H9 (cell line): ENCODE data around the gene ENKUR. TPM values are rescaled to one million over a fixed set of nuclear protein-coding genes. Genes with fewer than 3 reads are reported as not detected.

ENCODE experiments used
- DNase-seq: peaks from one replicate; pipeline ENCODE4 v3.0.0-alpha.2; 2017
- H2AFZ ChIP-seq: one replicate; pipeline ENCODE4 v1.6.1; 2013; ENCODE audit warnings: mild to moderate bottlenecking, low read length, control low read depth, moderate library complexity
- H2AK5ac ChIP-seq: 2 replicates; pipeline ENCODE4 v1.6.1; 2013; ENCODE audit warnings: low read length, control low read depth, mixed read lengths; ENCODE audit not compliant: insufficient read length
- H2BK120ac ChIP-seq: one replicate; pipeline ENCODE4 v1.6.1; 2013; ENCODE audit warnings: low read depth, mild to moderate bottlenecking, low read length, control low read depth, inconsistent platforms; ENCODE audit not compliant: poor library complexity, severe bottlenecking
- H2BK12ac ChIP-seq: 2 replicates; pipeline ENCODE4 v1.6.1; 2013; ENCODE audit warnings: low read length, control low read depth, mixed read lengths, low read depth; ENCODE audit not compliant: insufficient read length
- H2BK15ac ChIP-seq: 2 replicates; pipeline ENCODE4 v1.6.1; 2013; ENCODE audit warnings: low read depth, low read length, control low read depth
- H2BK20ac ChIP-seq: one replicate; pipeline ENCODE4 v1.6.1; 2013; ENCODE audit warnings: low read depth, mild to moderate bottlenecking, low read length, control low read depth, inconsistent platforms; ENCODE audit not compliant: poor library complexity, severe bottlenecking
- H2BK5ac ChIP-seq: 2 replicates; pipeline ENCODE4 v1.6.1; 2013; ENCODE audit warnings: low read length, control low read depth, mixed read lengths; ENCODE audit not compliant: insufficient read length
- H3K14ac ChIP-seq: 2 replicates; pipeline ENCODE4 v1.6.1; 2013; ENCODE audit warnings: low read length, control low read depth; ENCODE audit not compliant: insufficient read depth
- H3K18ac ChIP-seq: 2 replicates; pipeline ENCODE4 v1.6.1; 2013; ENCODE audit warnings: low read depth, mild to moderate bottlenecking, mixed read lengths, low read length, control low read depth; ENCODE audit not compliant: insufficient read length
- H3K23ac ChIP-seq: 2 replicates; pipeline ENCODE4 v1.6.1; 2013; ENCODE audit warnings: low read length, control low read depth, mixed read lengths, low read depth; ENCODE audit not compliant: insufficient read length
- H3K23me2 ChIP-seq: 2 replicates; pipeline ENCODE4 v1.6.1; 2013; ENCODE audit warnings: low read depth, mild to moderate bottlenecking, mixed read lengths, low read length, control low read depth; ENCODE audit not compliant: insufficient read length, poor library complexity, severe bottlenecking
- H3K27ac ChIP-seq: 2 replicates; pipeline ENCODE4 v1.5.1; 2013; ENCODE audit warnings: low read length, control low read depth, mixed read lengths, low read depth; ENCODE audit not compliant: insufficient read length
- H3K27me3 ChIP-seq: 2 replicates; pipeline ENCODE4 v1.6.1; 2013; ENCODE audit warnings: low read length, control low read depth, inconsistent platforms; ENCODE audit not compliant: insufficient read depth
- H3K4ac ChIP-seq: 2 replicates; pipeline ENCODE4 v1.6.1; 2013; ENCODE audit warnings: low read depth, mild to moderate bottlenecking, control low read depth, inconsistent platforms, low read length, moderate library complexity
- H3K4me1 ChIP-seq: 2 replicates; pipeline ENCODE4 v1.6.1; 2013; ENCODE audit warnings: low read length, control low read depth, inconsistent platforms; ENCODE audit not compliant: insufficient read depth
- H3K4me2 ChIP-seq: 2 replicates; pipeline ENCODE4 v1.6.1; 2013; ENCODE audit warnings: low read length, control low read depth, mixed read lengths; ENCODE audit not compliant: insufficient read length, insufficient read depth
- H3K56ac ChIP-seq: 2 replicates; pipeline ENCODE4 v1.6.1; 2013; ENCODE audit warnings: low read depth, mild to moderate bottlenecking, mixed read lengths, low read length, control low read depth; ENCODE audit not compliant: insufficient read length
- H3K79me1 ChIP-seq: 2 replicates; pipeline ENCODE4 v1.6.1; 2013; ENCODE audit warnings: low read depth, mild to moderate bottlenecking, moderate library complexity, low read length, control low read depth, inconsistent platforms; ENCODE audit not compliant: insufficient read depth, poor library complexity, severe bottlenecking
- H3K79me2 ChIP-seq: 2 replicates; pipeline ENCODE4 v1.6.1; 2013; ENCODE audit warnings: low read length, control low read depth, inconsistent platforms; ENCODE audit not compliant: insufficient read depth
- H3K9ac ChIP-seq: 2 replicates; pipeline ENCODE4 v1.6.1; 2013; ENCODE audit warnings: low read length, control low read depth, mixed read lengths; ENCODE audit not compliant: insufficient read length; ENCODE audit errors: extremely low read depth
- H3K9me3 ChIP-seq: one replicate; pipeline ENCODE4 v1.6.1; 2013; ENCODE audit warnings: low read depth, low read length, inconsistent platforms; ENCODE audit not compliant: control insufficient read depth
- H3T11ph ChIP-seq: one replicate; pipeline ENCODE4 v1.6.1; 2013; ENCODE audit warnings: mild to moderate bottlenecking, low read length, control low read depth, inconsistent platforms
- H4K20me1 ChIP-seq: one replicate; pipeline ENCODE4 v1.6.1; 2013; ENCODE audit not compliant: control insufficient read depth, insufficient read length, insufficient read depth
- H4K5ac ChIP-seq: 2 replicates; pipeline ENCODE4 v1.6.1; 2013; ENCODE audit warnings: low read depth, mild to moderate bottlenecking, mixed read lengths, low read length, control low read depth; ENCODE audit not compliant: insufficient read length
- H4K8ac ChIP-seq: replicated peaks from 2 replicates; pipeline ENCODE4 v1.6.1; 2013; ENCODE audit warnings: low read length, control low read depth, mixed read lengths, low read depth; ENCODE audit not compliant: insufficient read length
- H4K91ac ChIP-seq: 2 replicates; pipeline ENCODE4 v1.6.1; 2013; ENCODE audit warnings: low read depth, mild to moderate bottlenecking, moderate library complexity, mixed read lengths, low read length, control low read depth; ENCODE audit not compliant: insufficient read length
- H3K27ac Mint-ChIP-seq, 3 experiments: 2 replicates in 2 of 3; 3 replicates in 1 of 3; pipeline ENCODE4 v1.8.0; 2020 to 2021; ENCODE audit warnings: mixed read lengths in 3 of 3, mild to moderate bottlenecking in 1 of 3, moderate library complexity in 1 of 3
- H3K27me3 Mint-ChIP-seq: 2 replicates; pipeline ENCODE4 v1.8.0; 2021; ENCODE audit warnings: low read depth, mild to moderate bottlenecking, moderate library complexity, mixed read lengths
- H3K36me3 Mint-ChIP-seq, 3 experiments: 2 replicates in 2 of 3; 3 replicates in 1 of 3; pipeline ENCODE4 v1.8.0; 2020 to 2021; ENCODE audit warnings: low read depth in 3 of 3, mixed read lengths in 3 of 3; ENCODE audit not compliant: insufficient read depth in 1 of 3
- H3K4me1 Mint-ChIP-seq, 2 experiments: 2 replicates each; pipeline ENCODE4 v1.8.0; 2020; ENCODE audit warnings: mixed read lengths in 2 of 2
- H3K4me3 Mint-ChIP-seq, 2 experiments: 2 replicates in 1 of 2; 3 replicates in 1 of 2; pipeline ENCODE4 v1.8.0; 2020 to 2021; ENCODE audit warnings: mild to moderate bottlenecking in 2 of 2, mixed read lengths in 2 of 2, moderate library complexity in 1 of 2
- H3K9me3 Mint-ChIP-seq, 2 experiments: 2 replicates in 1 of 2; 3 replicates in 1 of 2; pipeline ENCODE4 v1.8.0; 2020; ENCODE audit warnings: mild to moderate bottlenecking in 2 of 2, mixed read lengths in 2 of 2, moderate library complexity in 1 of 2
- CTCF ChIP-seq: fragments of 200-600 bp; sonication (generic); conservative IDR thresholded peaks from 3 replicates; pipeline ENCODE4 v1.8.0; 2021; ENCODE audit warnings: antibody characterized with exemption, mild to moderate bottlenecking
- WGBS: extraction: QIAGEN DNeasy Blood & Tissue Kit; methylation state at CpG from one replicate; pipeline ENCODE4 v1.1.7; 2013; ENCODE audit warnings: missing lambda C conversion rate, low lambda C conversion rate, mixed read lengths; ENCODE audit not compliant: insufficient read length; ENCODE audit errors: extremely low coverage; 5-methylcytosine and 5-hydroxymethylcytosine counted together
- total RNA-seq: library from RNA; stranded (reverse); gene quantifications from 2 replicates; pipeline ENCODE4 v1.2.1, GENCODE V29; 2021

ENKUR gene
- total RNA-seq, 1 experiment from 2014 or later, result not detected

- Histone ChIP-seq H3K9me3 (no peaks in the 10 kb centered on the region), H3K23ac (no peak overlapping the region), H3K23me2 (no peaks in the 10 kb centered on the region), H3K9ac (no peak overlapping the region), H3T11ph (no peak overlapping the region), H3K4me2 (no peak overlapping the region), H2BK5ac (no peak overlapping the region), H2BK20ac (no peak overlapping the region), H3K14ac (no peak overlapping the region), H3K4ac (no peak overlapping the region), H2AFZ (no peak overlapping the region), H3K56ac (no peak overlapping the region), H3K18ac (no peak overlapping the region), H2BK120ac (no peak overlapping the region), H2AK5ac (no peak overlapping the region), H2BK12ac (no peak overlapping the region), H4K91ac (no peak overlapping the region), H4K8ac (no peak overlapping the region), H4K5ac (no peak overlapping the region), H3K79me1 (no peaks in the 10 kb centered on the region), H3K79me2 (no peaks in the 10 kb centered on the region), H3K4me1 (no peaks in the 10 kb centered on the region), H3K27ac (no peak overlapping the region), H3K27me3 (no peaks in the 10 kb centered on the region), H2BK15ac (no peak overlapping the region), H4K20me1 (no peaks in the 10 kb centered on the region)
- no peak for DNase-seq
- TF ChIP-seq CTCF, result no peak
- Mint-ChIP-seq H3K4me1 (no peaks in the 10 kb centered on the region), H3K36me3 (no peaks in the 10 kb centered on the region), H3K27me3 (no peaks in the 10 kb centered on the region), H3K27ac (no peak overlapping the region), H3K4me3 (no peak overlapping the region), H3K9me3 (no peaks in the 10 kb centered on the region)
- no CpG with 5 or more reads among the region's 7 CpGs for WGBS
Observed at GRCh38 chr10:24968349-24968748, 47.6 kb downstream of the ENKUR start.
